Central memory CD4-positive, alpha-beta T cell (primary cell): ENCODE measurements around the gene IPP.
A peak's percentile ranks its signal among the peaks of the same experiment; 100 is the strongest.
"Not testable (repeated sequence)": the region's sequence is repeated elsewhere in the genome, so short reads cannot be mapped to it uniquely, and the experiment has no call there.

Source experiments
- DNase-seq: peaks from one replicate; pipeline ENCODE4 v3.0.0; 2022

The IPP gene

GRCh38 chr1:45739137-45739536 is 11.3 kb downstream of the IPP start:
- DNase-seq = no peak

- DNase-seq = no peak
Observed at GRCh38 chr1:45730780-45731319, 19.6 kb downstream of the IPP start.

GRCh38 chr1:45730075-45730779 is 20.2 kb downstream of the IPP start:
- DNase-seq = no peak

GRCh38 chr1:45726007-45726406 is 24.4 kb downstream of the IPP start:
- not testable (repeated sequence) for DNase-seq

GRCh38 chr1:45723248-45723930 is 27.1 kb downstream of the IPP start:
- no peak for DNase-seq

GRCh38 chr1:45722809-45723208 is 27.6 kb downstream of the IPP start:
- DNase-seq = no peak

- DNase-seq = no peak
Observed at GRCh38 chr1:45721207-45721606, 29.2 kb downstream of the IPP start.

GRCh38 chr1:45718289-45718688 is 32.2 kb downstream of the IPP start:
- no peak for DNase-seq

GRCh38 chr1:45717386-45717785 is 33.1 kb downstream of the IPP start:
- DNase-seq = not testable (repeated sequence)

GRCh38 chr1:45716700-45717099 is 33.8 kb downstream of the IPP start:
- no peak for DNase-seq

GRCh38 chr1:45713711-45714110 is 36.7 kb downstream of the IPP start:
- no peak for DNase-seq

GRCh38 chr1:45704637-45705036 is 45.8 kb downstream of the IPP start:
- DNase-seq = no peak

- no peak for DNase-seq
Observed at GRCh38 chr1:45694823-45695222, 55.6 kb downstream of the IPP start.

GRCh38 chr1:45693811-45694210 is 56.6 kb downstream of the IPP start:
- DNase-seq = not testable (repeated sequence)

- DNase-seq = peak; percentile 79
Observed at GRCh38 chr1:45687754-45688740, 62.4 kb downstream of the IPP start, which contains the start of gene TMEM69. Gene TMEM69 (plus strand): TSS chr1:45688181. CDS start chr1:45691069, 2,888 bp downstream.

GRCh38 chr1:45687014-45687753 is 63.3 kb downstream of the IPP start:
- peak; percentile 98 for DNase-seq

- peak; percentile 97 for DNase-seq
Observed at GRCh38 chr1:45686288-45687013, 64.0 kb downstream of the IPP start, which contains the start of gene GPBP1L1. Gene GPBP1L1 (minus strand): TSS chr1:45686533. CDS start chr1:45659087, 27,446 bp downstream.

GRCh38 chr1:45686015-45686287 is 64.5 kb downstream of the IPP start:
- peak; percentile 56 for DNase-seq

GRCh38 chr1:45685308-45686014 is 65.0 kb downstream of the IPP start:
- no peak for DNase-seq

GRCh38 chr1:45684402-45684801 is 66.1 kb downstream of the IPP start:
- DNase-seq = no peak

GRCh38 chr1:45682942-45683341 is 67.5 kb downstream of the IPP start:
- no peak for DNase-seq
